ENCODE results near the gene LYL1.

DNA sequence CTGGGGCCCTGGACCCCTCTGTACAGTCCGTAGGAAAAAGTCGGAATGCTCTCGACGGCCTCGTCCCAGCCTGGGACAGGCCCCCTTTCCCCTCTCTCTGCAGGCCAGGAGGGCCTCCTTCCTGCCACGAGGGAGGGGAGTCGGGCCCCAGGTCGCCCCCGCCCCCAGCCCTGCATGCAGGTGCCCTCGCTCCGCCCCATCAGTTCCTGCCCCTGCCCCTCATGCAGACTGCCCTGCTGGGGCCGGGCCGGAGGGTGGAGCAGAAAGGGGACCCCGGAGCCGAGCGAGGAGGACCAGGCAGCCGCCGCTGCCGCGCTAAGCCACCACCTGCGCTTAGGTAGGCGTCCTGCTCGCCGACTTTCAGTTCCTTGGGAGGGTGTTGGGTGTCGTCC is 7.3 kb downstream of the LYL1 start:
- TF ChIP-seq, protein P1, sequence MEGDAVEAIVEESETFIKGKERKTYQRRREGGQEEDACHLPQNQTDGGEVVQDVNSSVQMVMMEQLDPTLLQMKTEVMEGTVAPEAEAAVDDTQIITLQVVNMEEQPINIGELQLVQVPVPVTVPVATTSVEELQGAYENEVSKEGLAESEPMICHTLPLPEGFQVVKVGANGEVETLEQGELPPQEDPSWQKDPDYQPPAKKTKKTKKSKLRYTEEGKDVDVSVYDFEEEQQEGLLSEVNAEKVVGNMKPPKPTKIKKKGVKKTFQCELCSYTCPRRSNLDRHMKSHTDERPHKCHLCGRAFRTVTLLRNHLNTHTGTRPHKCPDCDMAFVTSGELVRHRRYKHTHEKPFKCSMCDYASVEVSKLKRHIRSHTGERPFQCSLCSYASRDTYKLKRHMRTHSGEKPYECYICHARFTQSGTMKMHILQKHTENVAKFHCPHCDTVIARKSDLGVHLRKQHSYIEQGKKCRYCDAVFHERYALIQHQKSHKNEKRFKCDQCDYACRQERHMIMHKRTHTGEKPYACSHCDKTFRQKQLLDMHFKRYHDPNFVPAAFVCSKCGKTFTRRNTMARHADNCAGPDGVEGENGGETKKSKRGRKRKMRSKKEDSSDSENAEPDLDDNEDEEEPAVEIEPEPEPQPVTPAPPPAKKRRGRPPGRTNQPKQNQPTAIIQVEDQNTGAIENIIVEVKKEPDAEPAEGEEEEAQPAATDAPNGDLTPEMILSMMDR (IDR thresholded peaks at IDR 0.05; ENCODE audit: insufficient read depth, low read length), result no peak
- no peak; the same call in 1 of the 2 replicates for TF ChIP-seq POLR2AphosphoS5 (IDR thresholded peaks at IDR 0.05; ENCODE audit: low read depth)

Data from HL-60 (cell line).